WI38 (cell line): Measurements from ENCODE around the gene ARHGEF16.

Experiments
- H3K4me3 ChIP-seq: 2 replicates; pipeline ENCODE4 v1.5.1; 2011; ENCODE audit warnings: low read depth, mild to moderate bottlenecking, control low read depth, low read length
- TF ChIP-seq, protein P1 (sequence below): IDR thresholded peaks from 2 replicates; pipeline ENCODE4 v1.5.1; 2012; ENCODE audit warnings: low read depth, mild to moderate bottlenecking, control low read depth, low read length

Gene ARHGEF16

DNA sequence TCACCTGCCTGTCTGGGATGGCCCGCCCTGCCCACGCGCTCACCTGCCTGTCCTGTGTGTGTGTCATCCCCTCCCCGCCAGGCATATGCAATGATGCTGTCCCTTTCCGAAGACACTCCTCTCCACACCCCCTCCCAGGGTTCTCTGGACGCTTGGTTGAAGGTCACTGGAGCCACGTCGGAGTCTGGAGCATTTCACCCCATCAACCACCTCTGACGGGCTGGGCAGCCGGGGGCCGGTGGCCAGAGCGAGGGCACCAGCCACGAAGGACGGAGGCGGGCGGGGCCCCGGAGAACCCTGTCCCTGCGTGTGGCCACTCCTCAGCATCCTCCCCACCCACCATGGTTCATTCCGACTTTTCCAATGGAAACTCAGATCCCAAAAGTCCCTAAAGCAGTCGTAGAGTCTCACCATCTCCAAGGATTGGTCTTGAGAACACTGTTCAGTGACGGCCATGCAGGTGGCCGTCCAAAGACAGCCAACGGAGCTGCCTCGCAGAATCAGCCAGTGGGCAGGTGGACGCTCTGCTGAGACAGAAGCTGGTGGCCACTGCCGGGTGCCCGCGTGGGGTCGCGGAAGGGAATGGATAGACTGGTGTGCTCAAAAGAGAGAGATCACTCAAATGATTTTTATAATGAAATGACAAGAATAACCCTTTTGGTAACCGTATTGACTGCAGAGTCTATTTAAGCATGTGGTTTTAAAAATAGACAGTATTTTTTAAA is 20.7 kb upstream of the ARHGEF16 start:
- no peak overlapping the region for H3K4me3 ChIP-seq
- TF ChIP-seq, protein P1, sequence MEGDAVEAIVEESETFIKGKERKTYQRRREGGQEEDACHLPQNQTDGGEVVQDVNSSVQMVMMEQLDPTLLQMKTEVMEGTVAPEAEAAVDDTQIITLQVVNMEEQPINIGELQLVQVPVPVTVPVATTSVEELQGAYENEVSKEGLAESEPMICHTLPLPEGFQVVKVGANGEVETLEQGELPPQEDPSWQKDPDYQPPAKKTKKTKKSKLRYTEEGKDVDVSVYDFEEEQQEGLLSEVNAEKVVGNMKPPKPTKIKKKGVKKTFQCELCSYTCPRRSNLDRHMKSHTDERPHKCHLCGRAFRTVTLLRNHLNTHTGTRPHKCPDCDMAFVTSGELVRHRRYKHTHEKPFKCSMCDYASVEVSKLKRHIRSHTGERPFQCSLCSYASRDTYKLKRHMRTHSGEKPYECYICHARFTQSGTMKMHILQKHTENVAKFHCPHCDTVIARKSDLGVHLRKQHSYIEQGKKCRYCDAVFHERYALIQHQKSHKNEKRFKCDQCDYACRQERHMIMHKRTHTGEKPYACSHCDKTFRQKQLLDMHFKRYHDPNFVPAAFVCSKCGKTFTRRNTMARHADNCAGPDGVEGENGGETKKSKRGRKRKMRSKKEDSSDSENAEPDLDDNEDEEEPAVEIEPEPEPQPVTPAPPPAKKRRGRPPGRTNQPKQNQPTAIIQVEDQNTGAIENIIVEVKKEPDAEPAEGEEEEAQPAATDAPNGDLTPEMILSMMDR: no peak

DNA sequence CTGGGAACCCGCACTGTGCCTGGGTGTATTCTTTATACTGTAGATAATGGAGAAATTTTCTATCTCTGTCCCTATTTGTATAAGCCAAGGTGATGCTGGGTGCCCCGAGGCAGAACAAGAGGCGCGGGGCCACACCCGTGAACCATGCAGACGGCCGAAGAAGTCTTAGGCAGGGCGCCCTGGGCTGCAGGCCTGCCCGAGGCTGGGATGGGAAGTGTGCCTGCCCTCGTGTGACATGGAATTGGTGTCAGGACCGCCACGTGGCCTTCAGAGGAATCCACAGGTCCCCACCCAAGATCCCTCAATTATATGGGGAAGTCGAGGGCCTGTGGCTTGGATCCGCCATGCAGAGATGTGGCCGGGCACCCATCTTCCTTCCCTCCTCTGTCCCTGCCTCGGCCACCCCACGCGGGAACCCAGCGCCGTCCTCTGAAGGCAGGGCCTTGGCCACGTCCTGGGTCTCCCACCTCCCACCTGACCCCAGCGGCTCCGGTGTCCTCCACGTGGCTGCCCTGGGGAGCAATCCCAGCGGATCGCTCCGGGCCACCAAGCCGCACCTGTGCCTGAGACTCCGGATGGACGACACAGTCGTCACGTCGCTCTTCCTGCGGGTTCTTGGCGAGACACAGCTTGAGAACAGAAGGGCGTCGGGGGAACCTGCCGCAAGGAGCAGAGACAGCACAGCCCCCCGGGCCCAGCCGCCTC is 19.9 kb upstream of the ARHGEF16 start:
- H3K4me3 ChIP-seq: no peak overlapping the region
- TF ChIP-seq, protein P1: no peak

DNA sequence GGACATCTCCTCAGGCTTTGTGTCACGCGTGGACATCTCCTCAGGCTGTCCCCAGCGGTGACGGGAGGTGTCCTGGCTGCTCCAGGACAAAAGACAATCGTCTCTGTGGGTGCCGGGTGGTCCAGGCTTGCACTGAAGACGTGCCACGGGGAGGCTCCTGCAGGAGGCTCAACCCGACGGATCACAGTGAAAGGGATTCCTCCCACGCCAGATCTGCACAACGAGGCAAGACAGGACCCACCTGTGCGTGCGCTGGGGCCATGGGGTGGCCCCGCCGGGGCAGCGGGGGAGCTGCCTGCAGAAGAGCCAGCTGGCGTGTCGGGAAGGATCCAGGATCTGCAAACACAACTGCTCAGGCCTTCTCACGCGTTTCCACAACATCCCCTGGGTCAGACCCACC is 18.8 kb upstream of the ARHGEF16 start:
- H3K4me3 ChIP-seq: no peak overlapping the region
- TF ChIP-seq, protein P1: no peak

DNA sequence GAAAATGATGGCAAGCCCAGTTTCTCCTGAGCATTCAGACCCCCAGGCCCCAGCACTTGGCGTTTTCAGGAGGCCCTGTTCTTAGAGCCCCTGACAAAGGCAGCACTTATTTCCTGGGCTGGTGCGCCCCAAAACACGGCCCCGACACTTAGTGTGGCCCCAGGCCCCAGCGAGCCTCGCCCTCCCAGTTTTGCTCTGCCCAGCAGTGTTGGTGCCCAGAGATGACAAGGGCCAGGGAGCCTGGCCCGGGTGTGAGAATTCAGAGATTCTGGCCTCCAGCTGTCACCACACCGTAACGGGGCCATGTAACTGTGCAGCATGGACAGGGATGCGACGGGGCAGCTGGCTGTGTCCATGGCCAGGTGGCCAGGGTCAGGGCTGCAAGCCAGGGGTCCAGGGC is 18.0 kb upstream of the ARHGEF16 start:
- TF ChIP-seq, protein P1: no peak
- no peak overlapping the region for H3K4me3 ChIP-seq

DNA sequence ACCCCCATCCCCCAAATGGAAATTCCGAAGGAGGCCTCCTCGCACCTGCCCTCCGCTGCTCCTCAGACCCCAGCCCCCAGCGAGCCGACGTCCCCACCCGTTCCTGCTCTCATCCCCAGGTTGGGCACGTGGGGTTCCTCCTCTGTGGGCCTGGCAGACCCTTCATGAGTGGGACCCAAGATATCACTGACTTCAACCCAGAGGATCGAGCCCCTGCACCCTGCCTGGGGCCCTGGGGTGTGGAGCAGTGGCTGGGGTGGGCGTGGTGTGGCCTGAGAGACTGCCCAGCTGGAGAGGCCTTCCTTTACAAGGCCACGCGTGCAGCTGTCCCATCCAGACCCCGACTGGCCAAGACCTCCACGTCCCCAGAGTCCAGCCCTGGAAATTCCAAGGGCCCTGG is 17.6 kb upstream of the ARHGEF16 start:
- TF ChIP-seq, protein P1: no peak
- H3K4me3 ChIP-seq: no peak overlapping the region

DNA sequence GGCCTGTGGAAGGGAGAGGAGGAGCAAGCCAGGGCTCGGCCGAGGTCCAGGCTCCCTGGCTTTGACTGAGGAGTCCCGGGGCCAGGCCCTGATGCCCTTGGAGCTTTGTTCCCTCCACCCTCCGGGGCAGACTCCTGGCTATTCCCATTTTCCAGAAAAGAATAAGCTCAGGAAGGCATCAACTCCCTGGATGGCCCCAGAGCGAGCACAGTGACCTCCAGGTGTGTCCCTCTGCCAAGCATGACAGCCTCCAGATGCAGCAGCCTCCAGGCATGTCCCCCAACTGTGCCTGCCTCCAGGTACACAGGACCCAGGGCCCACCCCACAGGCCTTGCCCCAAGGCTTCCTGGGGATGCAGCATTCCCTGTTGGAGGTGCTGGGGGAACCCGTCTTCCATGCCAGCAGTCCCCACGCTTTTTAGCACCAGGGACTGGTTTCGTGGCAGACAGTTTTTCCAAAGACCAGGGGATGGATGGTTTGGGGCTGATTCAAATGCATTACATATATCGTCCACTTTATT is 15.7 kb upstream of the ARHGEF16 start:
- H3K4me3 ChIP-seq: no peak overlapping the region
- TF ChIP-seq, protein P1: no peak
